ENCODE results near the gene LBX2. TPM values are rescaled to one million over a fixed set of nuclear protein-coding genes. Genes with fewer than 3 reads are reported as not detected.

LBX2 gene
- total RNA-seq, 1 experiment from 2014 or later: 1.3 TPM

GRCh38 chr2:74450570-74451190 is 48.7 kb downstream of the LBX2 start:
- no peak overlapping the region for H3K27ac ChIP-seq
- peaks cover 6% of the 10 kb centered on the region; the same call in 1 of the 2 replicates for H3K4me1 ChIP-seq
- no peak for DNase-seq
- H3K9me3 ChIP-seq (replicated peaks): no peaks in the 10 kb centered on the region
- H3K27me3 ChIP-seq: 0 out of 2 replicates have a peak, but pooled peaks cover 2% of the 10 kb centered on the region
- no peaks in the 10 kb centered on the region for H3K36me3 ChIP-seq
- H3K4me3 ChIP-seq: no peak overlapping the region

DNA sequence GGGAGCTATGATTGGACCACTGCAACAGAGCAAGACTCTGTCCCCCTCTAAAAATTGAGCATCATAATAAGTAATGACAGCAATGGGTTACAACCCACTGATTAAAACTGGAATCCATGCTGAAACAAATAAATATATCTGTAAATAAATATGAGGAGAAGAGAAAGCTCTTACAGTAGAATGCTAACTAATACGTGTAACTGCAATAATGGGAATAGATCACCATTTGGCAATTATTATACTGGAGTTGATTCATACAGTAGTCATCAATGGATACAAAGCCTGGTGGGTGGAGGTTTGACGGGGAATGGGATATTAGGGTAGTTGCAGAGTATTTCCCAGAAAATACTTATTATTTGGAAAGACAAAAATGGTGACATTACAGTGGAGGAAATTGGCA is 50.6 kb downstream of the LBX2 start:
- Histone ChIP-seq H3K9me3 (replicated peaks) (no peaks in the 10 kb centered on the region), H3K27me3 (0 out of 2 replicates have a peak, but pooled peaks cover 2% of the 10 kb centered on the region), H3K4me1 (peaks cover 16% of the 10 kb centered on the region), H3K36me3 (no peaks in the 10 kb centered on the region), H3K4me3 (no peak overlapping the region), H3K27ac (no peak overlapping the region)
- DNase-seq: no peak

Other genes with a start within 250 kb of the LBX2 start
- gene SLC4A5, start 156.2 kb downstream of the LBX2 start, total RNA-seq (2014; rRNA removed; shearing (Covaris generic)): 0.08 TPM in 1 of 2 replicates, not detected in the other
- 113 TPM in 2 replicates for gene DCTN1, start 119.3 kb downstream of the LBX2 start, total RNA-seq (2014; rRNA removed; shearing (Covaris generic))
- 0.43 and 0.48 TPM in 2 replicates for gene C2orf81, start 78.0 kb downstream of the LBX2 start, total RNA-seq (2014; rRNA removed; shearing (Covaris generic))
- 28.3 and 33.1 TPM in 2 replicates for gene WDR54, start 77.9 kb downstream of the LBX2 start, total RNA-seq (2014; rRNA removed; shearing (Covaris generic))
- gene RTKN, start 57.7 kb downstream of the LBX2 start, total RNA-seq (2014; rRNA removed; shearing (Covaris generic)): 47.4 and 50.4 TPM in 2 replicates
- 9.0 and 14.2 TPM in 2 replicates for gene INO80B, start 44.5 kb downstream of the LBX2 start, total RNA-seq (2014; rRNA removed; shearing (Covaris generic))
- gene WBP1, start 41.2 kb downstream of the LBX2 start, total RNA-seq (2014; rRNA removed; shearing (Covaris generic)): 40.7 and 40.8 TPM in 2 replicates
- 51.7 and 52.8 TPM in 2 replicates for gene MOGS, start 34.2 kb downstream of the LBX2 start, total RNA-seq (2014; rRNA removed; shearing (Covaris generic))
- gene MRPL53, start 26.9 kb downstream of the LBX2 start, total RNA-seq (2014; rRNA removed; shearing (Covaris generic)): 49.6 and 62.0 TPM in 2 replicates
- 22.0 and 24.0 TPM in 2 replicates for gene CCDC142, start 16.6 kb downstream of the LBX2 start, total RNA-seq (2014; rRNA removed; shearing (Covaris generic))
- 14.9 and 21.0 TPM in 2 replicates for gene TTC31, start 16.5 kb downstream of the LBX2 start, total RNA-seq (2014; rRNA removed; shearing (Covaris generic))
- gene PCGF1, start 8.1 kb upstream of the LBX2 start, total RNA-seq (2014; rRNA removed; shearing (Covaris generic)): 23.8 and 30.5 TPM in 2 replicates
- not detected in 2 replicates for gene TLX2, start 14.8 kb upstream of the LBX2 start, total RNA-seq (2014; rRNA removed; shearing (Covaris generic))
- 0.30 and 0.61 TPM in 2 replicates for gene DQX1, start 26.6 kb upstream of the LBX2 start, total RNA-seq (2014; rRNA removed; shearing (Covaris generic))
- gene AUP1, start 30.1 kb upstream of the LBX2 start, total RNA-seq (2014; rRNA removed; shearing (Covaris generic)): 125 and 132 TPM in 2 replicates
- 42.6 and 46.3 TPM in 2 replicates for gene HTRA2, start 30.3 kb upstream of the LBX2 start, total RNA-seq (2014; rRNA removed; shearing (Covaris generic))
- 16.8 and 19.0 TPM in 2 replicates for gene LOXL3, start 54.3 kb upstream of the LBX2 start, total RNA-seq (2014; rRNA removed; shearing (Covaris generic))
- gene DOK1, start 55.1 kb upstream of the LBX2 start, total RNA-seq (2014; rRNA removed; shearing (Covaris generic)): 1.7 and 4.4 TPM in 2 replicates
- not detected in 2 replicates for gene M1AP, start 148.7 kb upstream of the LBX2 start, total RNA-seq (2014; rRNA removed; shearing (Covaris generic))
- 3.9 and 5.6 TPM in 2 replicates for gene SEMA4F, start 154.6 kb upstream of the LBX2 start, total RNA-seq (2014; rRNA removed; shearing (Covaris generic))